ENCODE measurements around the gene TBC1D14. TPM values are rescaled to one million over a fixed set of nuclear protein-coding genes. Genes with fewer than 3 reads are reported as not detected.
A peak's percentile ranks its signal among the peaks of the same experiment; 100 is the strongest.

The TBC1D14 gene
- total RNA-seq, 2 experiments from 2014 or later, result 38.4 to 44.1 TPM

GRCh38 chr4:7067126-7067451 is 157.5 kb downstream of the TBC1D14 start:
- POLR2A ChIA-PET, result interaction anchor here (0.7 to 2.6 kb wide), 11 partner anchors 10 to 351 kb away, joined by 3 to 9 read pairs (median 4); partner anchors contain the start of gene TADA2B
- no peaks in the 10 kb centered on the region for H3K9me3 ChIP-seq (ENCODE audit: low read length)
- peaks cover 39% of the 10 kb centered on the region for H3K79me2 ChIP-seq (ENCODE audit: insufficient read depth, low read depth, low read length)
- peak overlapping the region; percentile 94 for H3K4me3 ChIP-seq (ENCODE audit: low read depth, low read length, poor library complexity, severe bottlenecking)
- H3K4me2 ChIP-seq (ENCODE audit: low read length), result peak overlapping the region; percentile 86
- BruUV-seq (replicated peaks), result no TSS peak
- intact Hi-C loops (cut with micrococcal nuclease; ENCODE audit: unreplicated experiment), result loop anchor here (1.0 kb wide), 1 partner anchor 23 kb away; no protein-coding TSS in a partner anchor
- DNase-seq (ENCODE audit: low spot score), result no peak
- H2AFZ ChIP-seq (ENCODE audit: low read length), result peak overlapping the region; percentile 59; the same call in 1 of the 2 replicates
- peaks cover 38% of the 10 kb centered on the region for H3K36me3 ChIP-seq (ENCODE audit: insufficient read depth, low read length)
- CTCF ChIA-PET (ENCODE audit: unreplicated experiment), result interaction anchor here (1.1 kb wide), 1 partner anchor 53 kb away, joined by 3 read pairs; no protein-coding TSS in a partner anchor
- H3K4me1 ChIP-seq (ENCODE audit: insufficient read depth, low read length, poor library complexity, severe bottlenecking), result peaks cover 27% of the 10 kb centered on the region
- H3K27ac ChIP-seq (ENCODE audit: low read depth, low read length, poor library complexity, severe bottlenecking), result no peak overlapping the region
- TF ChIP-seq CTCF (conservative IDR thresholded peaks at IDR 0.05; ENCODE audit: low read length) (no peak), EZH2phosphoT487 (IDR thresholded peaks at IDR 0.05; ENCODE audit: borderline replicate concordance, low read depth, low read length) (no peak)
- H3K9me2 ChIP-seq (ENCODE audit: insufficient read depth, low read length), result no peaks in the 10 kb centered on the region
- peaks cover 12% of the 10 kb centered on the region; the same call in 1 of the 2 replicates for H4K20me1 ChIP-seq (ENCODE audit: insufficient read depth, low read length)

DNA sequence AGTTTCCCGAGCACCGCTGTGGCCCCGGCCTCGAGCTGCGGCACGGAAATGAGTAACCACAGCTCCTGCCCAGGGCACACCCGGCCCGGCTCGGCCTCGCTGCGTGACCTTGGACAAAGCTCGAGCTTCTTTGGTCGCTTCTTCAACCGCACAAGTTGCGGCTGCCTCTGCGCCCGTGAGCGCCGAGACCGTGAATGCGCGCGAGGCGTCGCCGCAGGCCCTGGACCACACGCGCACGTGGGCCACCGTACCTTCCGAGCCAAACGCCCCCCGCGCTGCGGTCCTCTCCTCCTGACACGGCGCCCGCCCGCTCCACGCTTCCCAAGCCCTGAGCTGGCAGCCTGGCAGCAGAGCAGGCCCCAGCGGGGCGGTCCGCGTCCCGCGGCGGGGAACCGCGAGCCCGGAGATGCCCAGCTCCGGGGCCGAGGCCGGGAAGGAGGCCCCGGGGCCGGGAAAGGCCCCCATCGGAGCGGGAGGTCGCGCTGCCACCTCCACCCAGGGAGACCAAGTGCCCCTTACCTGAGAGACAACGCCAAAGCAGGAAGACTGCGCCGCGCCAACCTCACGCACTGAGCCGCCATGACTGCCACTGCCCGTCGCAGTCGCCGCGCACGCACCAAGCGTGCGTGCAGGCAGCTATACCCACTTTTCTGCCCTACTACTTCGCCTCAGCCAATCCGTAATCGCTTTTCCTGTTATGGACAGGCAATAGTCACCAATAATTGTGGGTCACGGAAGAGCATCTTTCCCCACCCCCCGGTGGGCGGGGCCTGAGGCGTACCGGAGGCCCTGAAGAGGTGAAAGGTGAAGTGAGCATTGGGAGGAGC is 158.0 kb downstream of the TBC1D14 start, which contains the start of gene GRPEL1:
TSS of gene GRPEL1 (minus strand) at position 613 of the 827 bp plus-strand sequence. CDS start at position 581, 32 bp downstream.
- BruUV-seq (replicated peaks), result no TSS peak
- Histone ChIP-seq H3K27ac (ENCODE audit: low read depth, low read length, poor library complexity, severe bottlenecking) (peak within 1 kb of the TSS; percentile 50), H3K36me3 (ENCODE audit: insufficient read depth, low read length) (peaks cover 35% of the 10 kb centered on the region), H2AFZ (ENCODE audit: low read length) (peak within 1 kb of the TSS; percentile 68), H3K4me3 (ENCODE audit: low read depth, low read length, poor library complexity, severe bottlenecking) (peak within 1 kb of the TSS; percentile 94), H3K9me3 (ENCODE audit: low read length) (no peaks in the 10 kb centered on the region), H3K79me2 (ENCODE audit: insufficient read depth, low read depth, low read length) (peaks cover 39% of the 10 kb centered on the region), H4K20me1 (ENCODE audit: insufficient read depth, low read length) (peaks cover 12% of the 10 kb centered on the region; the same call in 1 of the 2 replicates), H3K4me1 (ENCODE audit: insufficient read depth, low read length, poor library complexity, severe bottlenecking) (peaks cover 27% of the 10 kb centered on the region), H3K9me2 (ENCODE audit: insufficient read depth, low read length) (no peaks in the 10 kb centered on the region), H3K4me2 (ENCODE audit: low read length) (peak within 1 kb of the TSS; percentile 86)
- TF ChIP-seq CTCF (conservative IDR thresholded peaks at IDR 0.05; ENCODE audit: low read length) (0 out of 2 replicates have a peak, but pooled peaks have one; percentile 27), EZH2phosphoT487 (IDR thresholded peaks at IDR 0.05; ENCODE audit: borderline replicate concordance, low read depth, low read length) (no peak)
- CTCF ChIA-PET (ENCODE audit: unreplicated experiment), result interaction anchor here (0.5 to 1.3 kb wide), 5 partner anchors 9 to 794 kb away, joined by 3 to 7 read pairs (median 4); no protein-coding TSS in a partner anchor
- peak; percentile 99 for DNase-seq (ENCODE audit: low spot score)
- intact Hi-C loops (cut with micrococcal nuclease; ENCODE audit: unreplicated experiment), result loop anchor here (1.0 to 2.0 kb wide), 7 partner anchors 23 to 393 kb away; partner anchors contain the start of genes BLOC1S4, KIAA0232 and TBC1D14
- POLR2A ChIA-PET, result interaction anchor here (0.6 to 2.6 kb wide), 18 partner anchors 11 to 351 kb away, joined by 3 to 9 read pairs (median 4); partner anchors contain the start of genes TADA2B and TBC1D14
